ENCODE measurements around the gene PRELP.

The PRELP gene

DNA sequence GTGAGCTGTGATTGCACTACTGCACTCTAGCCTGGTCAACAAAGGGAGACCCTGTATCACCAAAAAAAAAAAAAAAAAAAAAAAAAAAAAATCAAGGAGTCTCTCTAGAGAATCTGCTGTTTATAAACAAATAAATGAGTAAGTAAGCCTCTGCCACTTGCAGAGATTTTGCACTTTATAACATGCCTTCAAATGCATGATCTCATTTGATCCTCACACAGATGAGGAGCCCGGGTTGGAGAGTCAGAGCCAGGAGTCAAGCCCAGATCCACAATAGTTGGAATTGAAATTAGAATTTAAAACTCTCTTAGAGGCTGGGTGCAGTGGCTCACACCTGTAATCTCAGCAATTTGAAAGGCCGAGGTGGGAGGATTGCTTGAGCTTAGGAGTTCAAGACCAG is 4.0 kb downstream of the PRELP start:
- no peak for DNase-seq

DNA sequence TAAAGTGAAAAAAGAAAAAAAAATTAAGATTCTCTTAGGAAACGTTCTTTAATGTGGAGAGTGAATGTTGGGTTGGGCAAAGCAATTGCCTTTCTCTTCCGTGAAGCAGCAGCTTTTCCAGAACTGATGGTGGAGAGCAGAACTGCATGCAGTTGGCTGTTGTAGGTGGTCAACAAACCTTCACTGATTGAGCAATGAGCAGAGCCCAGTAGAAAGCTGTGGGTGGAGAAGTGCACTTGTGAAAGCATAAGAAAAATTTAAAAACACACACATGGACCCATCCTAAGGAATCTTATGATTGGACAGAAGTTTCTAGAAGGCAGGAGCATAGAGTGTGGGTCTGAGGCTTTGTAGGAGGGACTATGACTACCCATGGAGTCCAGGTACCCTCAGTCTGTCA is 4.5 kb downstream of the PRELP start:
- no peak for DNase-seq

DNA sequence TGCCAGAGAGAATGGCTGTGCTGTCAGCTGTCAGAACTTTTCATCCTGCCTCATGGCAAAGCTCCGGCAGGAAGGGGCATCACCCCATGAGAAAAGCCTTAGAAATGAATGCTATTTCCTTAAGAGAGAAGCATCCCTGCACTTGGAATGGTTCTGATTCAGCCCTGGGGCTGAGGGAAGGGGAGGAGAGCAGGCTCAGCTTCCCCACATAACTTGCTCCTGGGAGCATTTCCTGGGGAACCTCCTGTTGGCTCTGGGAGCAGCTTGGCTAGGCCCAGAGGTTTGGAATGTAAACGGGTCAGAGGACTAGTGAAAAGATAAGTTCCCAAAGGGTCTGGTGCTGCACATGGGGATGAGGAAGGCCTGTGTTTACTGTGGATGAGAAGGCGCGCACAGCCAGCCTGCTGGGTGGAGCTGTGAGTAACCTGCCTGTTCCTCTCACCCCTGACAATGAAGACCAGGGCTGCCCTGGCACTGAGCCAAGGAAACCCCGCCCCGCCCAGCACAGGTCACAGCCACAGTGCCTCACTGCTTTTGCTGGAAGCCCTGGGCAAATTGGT is 5.0 kb downstream of the PRELP start:
- peak; percentile 65 for DNase-seq

DNA sequence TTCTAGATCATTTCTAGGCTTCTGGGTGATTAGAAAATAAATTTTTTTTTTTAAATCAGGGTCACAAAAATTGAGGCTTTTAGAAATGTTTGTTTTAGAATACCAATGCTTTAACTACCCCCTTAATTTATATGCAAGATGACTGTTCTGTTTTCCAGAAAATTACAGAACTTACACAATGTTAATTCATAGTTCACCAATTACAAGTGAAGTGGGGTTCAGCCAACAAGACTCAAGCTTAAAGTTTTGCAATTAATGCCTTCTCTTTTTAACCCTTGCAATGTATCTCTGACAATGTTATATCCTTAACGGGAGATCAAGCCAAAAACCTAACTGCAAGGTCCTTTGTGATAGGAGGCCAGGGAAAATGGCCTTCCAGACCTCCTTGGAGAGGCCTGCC is 5.6 kb downstream of the PRELP start:
- DNase-seq = no peak

DNA sequence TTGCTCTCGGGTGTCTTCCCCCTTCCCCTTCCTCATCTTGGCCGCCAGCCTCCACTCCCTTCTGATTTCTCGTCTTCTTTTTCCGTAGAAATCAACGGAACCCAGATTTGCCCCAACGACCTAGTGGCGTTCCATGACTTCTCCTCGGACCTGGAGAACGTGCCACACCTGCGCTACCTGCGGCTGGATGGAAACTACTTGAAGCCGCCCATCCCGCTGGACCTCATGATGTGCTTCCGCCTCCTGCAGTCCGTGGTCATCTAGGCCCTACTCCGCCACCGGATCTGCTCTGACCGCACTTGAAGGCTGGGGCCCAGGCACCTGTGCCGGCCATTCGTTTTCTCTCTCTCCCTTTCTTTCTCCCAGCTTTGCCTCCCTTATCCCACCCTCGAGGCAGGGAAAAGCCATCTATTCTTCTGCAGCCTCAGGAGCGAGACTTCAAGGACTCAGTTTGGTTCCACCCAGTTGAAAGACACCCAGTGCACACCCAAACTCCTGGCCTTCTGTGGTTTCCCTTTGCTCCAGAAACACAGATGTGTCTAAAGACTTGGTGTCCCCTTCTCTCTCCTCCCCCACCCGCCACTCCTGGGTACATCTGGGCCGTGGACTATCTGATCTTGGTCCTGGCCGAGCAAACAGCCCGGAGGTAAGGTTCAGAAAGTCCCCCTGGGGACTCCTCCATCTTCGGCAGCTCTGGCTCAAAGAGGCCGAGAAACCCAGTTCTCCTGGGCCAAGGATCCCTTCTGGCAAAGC is 11.2 kb downstream of the PRELP start:
- no peak for DNase-seq

DNA sequence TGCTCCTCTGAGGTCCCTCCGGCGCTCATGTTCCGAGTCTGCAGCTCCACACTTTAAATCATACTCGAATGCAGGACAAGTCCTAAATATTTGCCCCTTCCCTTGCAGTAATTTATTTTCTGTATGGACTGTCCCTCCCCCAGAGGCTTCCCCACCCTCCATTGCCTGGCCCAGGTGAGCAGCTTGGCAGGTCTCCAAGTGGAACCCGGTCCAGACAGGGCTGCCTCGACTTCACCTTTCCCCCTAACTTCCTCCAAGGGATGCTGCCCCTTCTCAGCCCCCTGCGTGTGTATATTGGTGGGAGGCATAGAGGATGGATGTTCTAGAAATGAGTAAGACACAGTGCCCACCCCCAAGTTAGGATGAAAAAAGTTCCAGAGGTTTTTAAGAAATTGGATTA is 12.9 kb downstream of the PRELP start:
- DNase-seq = no peak

DNA sequence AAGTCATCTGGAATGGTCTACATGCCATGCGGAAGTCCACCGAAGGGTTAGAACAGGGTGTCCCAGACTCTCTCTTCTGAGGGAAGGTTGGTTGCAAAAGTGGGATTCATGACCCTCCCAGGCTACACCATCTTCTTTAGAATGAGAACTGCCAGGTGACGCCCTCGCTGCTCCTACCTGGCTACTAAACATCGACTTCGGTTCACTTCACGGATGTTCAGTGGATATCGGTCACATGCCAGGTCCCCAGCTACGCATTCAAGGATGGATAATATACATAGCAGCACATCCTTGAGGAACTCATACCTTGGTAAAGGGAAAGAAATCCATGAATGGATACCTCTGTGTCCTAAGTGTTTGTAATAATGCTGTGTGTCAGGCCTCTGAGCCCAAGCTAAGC is 15.0 kb downstream of the PRELP start:
- DNase-seq = no peak

DNA sequence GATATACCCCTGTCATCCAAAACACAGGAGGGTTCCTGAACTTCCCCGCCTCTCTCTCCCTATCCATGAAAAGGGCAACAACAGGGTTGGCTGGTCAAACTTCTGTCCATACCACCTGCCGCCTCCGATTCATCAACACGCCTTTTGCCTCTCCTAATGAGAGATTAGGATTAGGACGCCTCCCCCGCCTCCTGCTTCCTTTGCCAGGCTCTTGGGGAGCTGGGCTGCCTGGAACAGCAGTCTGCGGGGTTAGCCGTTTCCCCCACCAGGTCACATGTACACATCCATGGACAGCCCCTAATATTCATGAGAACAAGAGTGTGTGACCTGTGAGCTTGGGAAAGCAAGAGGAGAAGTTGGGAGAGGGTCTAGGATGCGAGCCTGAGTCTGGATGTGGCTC is 16.1 kb downstream of the PRELP start:
- DNase-seq = no peak

DNA sequence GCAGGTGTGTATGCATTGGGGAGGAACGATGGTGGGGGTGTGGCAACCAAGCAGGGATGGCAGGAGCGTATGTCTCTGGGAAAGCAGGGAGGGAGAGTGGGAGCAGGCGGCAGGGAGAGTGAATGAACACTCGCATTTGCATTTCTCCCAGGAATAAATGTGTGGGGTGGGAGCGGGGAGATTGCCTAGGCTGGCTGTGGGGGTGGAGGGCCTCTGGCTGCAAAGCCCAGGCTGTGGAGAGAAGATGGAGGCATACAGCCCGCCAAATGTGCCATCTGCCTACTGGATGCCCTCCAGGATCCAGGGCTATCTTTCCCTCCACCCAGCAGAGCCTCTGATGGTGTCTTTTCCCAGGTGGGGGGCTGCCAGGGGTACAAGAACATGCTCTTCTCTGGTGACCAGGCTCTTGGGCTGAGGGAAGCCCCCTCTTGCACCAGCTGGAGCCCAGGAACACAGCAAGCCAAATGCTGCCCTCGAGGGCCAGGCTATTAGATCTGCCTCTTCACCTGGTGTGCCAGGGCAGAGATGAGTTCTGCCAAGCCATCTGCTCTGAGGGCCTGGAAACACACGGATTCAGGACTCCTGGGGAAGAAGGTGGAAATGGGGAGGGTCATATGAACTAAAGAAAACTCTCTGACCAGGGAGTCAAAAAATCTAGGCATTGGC is 16.6 kb downstream of the PRELP start:
- DNase-seq = no peak

DNA sequence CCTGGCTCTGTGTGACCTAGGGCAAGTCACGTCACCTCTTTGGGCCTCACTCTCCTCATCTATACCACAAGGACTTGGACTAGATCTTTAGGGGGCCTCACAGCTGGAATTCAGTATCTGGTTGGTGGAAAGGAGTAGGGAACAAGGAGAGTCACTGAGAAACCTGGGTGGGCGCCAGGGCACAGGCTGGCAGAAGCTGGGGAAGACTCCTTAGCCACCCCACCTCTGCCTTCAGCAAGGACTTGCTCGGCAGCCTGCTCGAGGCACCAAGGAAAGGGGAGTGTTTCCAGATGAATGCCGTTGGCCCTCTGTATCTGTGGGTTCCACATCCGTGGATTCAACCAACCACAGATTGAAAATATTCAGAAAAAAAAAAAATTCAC is 17.1 kb downstream of the PRELP start:
- DNase-seq = no peak

DNA sequence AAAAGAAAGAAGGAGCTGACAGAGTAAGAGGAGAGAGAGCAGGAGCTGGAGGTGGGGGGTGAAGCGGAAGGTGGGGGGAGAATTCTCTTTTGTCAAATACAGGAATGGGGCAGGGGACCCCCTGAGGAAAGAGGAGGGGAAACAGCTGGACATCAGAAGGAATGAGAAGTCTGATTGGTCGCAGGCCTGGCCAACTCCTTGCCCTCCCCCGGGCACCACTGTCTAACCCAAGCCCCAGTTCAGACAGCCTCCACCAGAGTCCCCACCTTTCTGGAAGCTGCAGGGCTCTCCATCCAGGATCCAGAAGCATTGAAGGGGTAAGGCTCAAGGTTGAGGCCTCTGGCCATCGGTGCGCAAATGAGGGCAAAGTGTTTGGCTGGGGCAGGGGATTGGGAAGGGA is 18.3 kb downstream of the PRELP start, which contains the start of gene OPTC:
OPTC (plus strand) TSS at position 253 of the 400 bp plus-strand sequence. CDS start 1,853 bp downstream, outside the sequence.
- DNase-seq = no peak

DNA sequence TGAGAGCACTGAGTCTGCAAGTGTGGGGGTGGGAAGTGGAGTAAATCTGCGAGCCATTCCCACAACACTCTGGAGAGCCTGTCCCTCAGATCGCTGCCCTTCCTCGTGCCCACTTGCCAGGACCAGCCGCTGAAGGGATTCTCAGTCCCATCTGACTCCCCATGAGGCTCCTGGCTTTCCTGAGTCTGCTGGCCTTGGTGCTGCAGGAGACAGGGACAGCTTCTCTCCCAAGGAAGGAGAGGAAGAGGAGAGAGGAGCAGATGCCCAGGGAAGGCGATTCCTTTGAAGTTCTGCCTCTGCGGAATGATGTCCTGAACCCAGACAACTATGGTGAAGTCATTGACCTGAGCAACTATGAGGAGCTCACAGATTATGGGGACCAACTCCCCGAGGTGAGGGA is 20.2 kb downstream of the PRELP start:
- DNase-seq = no peak

DNA sequence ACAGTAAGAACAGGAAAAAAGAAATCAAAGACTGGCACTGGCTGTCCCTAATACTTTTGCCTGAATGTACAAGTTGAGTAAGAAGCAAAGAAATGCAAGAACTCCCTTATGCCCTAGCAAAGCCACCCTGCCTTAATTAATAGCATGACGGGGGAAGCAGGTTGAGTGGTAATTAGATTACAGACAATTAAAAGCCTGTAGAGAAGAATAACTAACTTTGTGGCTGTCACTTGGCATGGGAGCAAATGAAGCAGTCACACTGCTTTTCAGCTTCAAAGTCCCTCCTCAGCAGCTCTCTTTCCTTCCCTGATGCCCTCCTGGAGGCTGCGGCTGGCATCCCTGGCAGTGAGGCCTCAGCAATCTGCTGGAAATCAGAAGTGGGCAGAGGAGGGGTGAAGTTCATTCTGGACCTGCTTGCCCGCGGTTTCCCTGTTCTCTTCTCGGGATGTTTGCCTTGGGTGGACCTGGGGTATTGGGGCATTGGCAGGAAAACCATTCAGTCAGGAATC is 21.7 kb downstream of the PRELP start:
- DNase-seq = no peak

DNA sequence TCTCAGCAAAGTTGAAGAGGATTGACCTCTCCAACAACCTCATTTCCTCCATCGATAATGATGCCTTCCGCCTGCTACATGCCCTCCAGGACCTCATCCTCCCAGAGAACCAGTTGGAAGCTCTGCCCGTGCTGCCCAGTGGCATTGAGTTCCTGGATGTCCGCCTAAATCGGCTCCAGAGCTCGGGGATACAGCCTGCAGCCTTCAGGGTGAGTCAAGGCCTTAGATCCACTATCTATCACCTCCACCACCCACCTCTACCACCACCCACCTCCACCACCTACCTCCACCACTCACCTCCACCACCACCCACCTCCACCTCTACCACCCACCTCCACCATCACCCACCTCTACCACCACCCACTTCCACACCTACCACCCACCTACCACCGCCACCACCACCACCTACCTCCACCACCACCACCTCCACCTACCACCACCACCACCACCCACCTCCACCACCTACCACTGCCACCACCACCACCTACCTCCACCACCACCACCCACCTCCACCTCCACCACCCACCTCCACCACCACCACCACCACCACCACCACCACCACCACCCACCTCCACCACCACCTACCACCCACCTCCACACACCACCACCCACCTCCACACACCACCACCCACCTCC is 24.2 kb downstream of the PRELP start:
- no peak for DNase-seq

DNA sequence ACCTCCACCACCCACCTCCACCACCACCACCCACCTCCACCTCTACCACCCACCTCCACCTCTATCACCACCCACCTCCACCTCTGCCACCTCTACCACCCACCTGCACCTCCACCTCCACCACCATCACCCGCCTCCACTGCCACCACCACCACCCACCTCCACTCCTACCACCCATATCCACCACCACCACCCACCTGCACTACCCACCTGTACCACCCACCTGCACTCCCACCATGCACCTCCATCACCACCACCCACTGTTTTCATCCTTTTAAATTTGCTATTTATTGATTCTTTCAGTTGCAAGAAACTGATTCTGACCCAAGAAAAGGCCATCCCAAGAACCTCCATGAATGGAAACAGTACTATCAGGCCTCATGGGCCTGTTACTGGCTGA is 24.7 kb downstream of the PRELP start:
- no peak for DNase-seq

DNA sequence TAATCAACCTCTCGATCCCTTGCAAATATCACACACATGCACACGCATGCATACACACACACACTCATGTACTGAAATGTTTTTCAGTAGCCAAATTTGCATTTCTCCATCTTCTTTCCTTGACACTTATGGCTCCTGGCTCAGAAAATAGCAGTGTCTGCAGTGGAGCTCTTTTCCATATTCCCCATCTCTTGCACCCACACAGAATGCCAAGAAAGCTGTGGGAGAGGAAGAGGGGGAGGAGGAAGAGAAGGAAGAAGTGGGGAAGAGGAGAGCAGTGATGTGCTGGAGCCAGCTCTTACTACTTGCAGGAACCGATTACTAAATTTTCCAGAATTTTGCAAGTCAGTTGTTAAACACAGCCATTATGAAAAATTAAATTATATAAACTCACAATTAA is 28.2 kb downstream of the PRELP start:
- DNase-seq = no peak

DNA sequence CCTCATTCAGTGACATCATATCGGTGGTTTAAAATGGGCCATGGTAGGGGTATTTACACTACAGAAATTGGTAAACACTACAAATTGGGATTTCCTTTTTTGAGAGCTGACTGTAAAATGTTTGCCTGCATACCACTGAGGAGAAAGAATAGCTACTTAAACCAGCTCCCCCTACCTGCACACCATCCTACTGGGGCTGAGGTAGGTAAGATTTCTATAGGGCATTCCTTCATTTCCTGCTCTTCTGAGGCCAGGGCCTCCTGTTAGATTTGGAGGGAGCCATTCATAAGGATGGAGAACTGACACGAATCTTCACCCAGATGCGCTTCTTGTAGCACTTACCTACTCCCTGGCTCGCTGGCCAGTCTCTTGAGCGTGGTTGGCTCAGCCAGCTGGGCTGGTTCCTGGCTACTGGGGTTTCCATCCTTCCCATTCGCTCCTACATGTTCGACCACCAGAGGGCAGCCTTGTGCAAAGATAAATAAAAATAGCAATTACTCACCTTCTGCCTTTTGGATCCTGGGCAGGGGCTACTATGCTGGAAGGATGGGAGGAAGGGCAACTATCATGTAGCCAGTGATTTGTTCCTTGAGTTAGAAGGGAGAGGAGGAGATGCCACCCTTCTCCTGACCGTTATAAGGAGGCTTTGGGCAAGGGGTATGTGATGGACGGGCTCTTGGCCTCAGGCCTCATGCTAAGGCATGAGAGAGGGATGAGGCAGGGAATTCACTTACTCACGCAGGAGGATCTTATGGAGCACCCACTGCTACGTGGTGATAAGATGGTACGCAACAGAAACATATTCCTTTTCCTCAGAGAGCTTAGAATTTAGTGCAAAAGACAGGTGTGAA is 29.0 kb downstream of the PRELP start:
- DNase-seq = peak; percentile 85

DNA sequence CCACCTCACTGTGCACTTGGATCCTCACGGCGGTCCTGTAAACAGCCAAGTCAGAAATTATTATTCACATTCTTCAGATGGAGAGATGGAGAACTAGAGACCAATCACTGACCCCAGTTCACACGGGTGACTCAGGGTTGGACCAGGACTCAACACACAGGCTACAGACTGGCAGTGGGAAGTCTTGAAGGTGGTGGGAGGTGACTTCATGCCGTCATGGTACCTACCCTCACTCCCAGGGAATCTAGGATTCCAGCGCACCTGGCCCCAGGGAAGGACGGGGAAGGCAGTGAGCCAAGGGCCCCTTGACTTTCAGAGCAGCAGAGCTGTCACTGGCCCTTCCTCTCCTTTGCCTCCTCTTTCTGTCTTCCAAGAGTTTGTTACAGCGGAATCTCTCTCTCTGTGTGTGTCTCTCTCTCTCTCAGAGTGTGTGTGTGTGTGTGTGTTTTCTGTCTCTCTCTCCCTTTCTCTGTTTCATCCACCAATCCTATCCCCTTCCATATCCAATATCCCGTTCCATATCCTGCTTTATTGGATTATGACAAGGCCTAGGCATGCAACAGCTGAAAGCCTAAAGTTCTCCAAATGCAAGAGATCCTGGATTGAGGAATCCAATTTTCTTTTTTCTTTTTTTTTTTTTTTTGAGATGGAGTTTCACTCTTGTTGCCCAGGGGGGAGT is 30.1 kb downstream of the PRELP start:
- DNase-seq = no peak

DNA sequence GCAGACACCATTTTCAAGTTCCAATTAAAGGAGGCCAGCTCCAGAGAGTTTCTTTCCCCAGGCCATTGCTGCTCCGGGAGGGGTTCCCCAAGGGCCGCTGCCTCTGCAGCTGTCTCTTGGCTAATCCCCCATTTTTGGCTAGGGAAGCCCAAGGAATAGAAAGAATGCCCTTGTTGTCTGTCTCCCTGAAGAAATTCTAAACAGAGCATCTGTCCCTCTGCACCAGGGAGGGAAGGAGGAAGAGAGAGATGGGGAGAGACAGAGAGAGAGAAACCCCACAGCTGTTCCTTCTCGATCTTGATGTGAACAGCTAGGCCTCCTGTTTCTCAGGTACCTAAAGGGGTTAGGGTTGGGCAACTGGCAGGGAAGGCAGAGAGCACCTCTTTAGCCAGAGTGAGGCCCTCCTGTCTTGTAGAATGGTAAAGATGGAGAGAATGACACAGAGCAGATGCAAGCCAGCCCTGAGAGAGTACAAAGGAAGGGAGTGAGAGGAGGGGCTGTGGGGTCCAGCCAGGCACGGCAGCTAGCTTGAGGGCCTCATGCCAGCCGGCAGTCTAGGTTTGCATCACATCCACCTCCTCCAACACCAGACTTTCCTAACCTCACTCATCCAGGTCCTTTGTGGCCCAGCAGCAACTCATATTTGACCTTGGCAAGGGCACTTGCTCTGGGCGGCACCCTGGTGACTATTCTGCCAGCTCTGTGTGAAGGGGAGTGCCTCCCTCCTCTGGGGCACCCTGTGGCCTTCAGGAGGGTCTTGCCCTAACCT is 31.4 kb downstream of the PRELP start:
- no peak for DNase-seq

DNA sequence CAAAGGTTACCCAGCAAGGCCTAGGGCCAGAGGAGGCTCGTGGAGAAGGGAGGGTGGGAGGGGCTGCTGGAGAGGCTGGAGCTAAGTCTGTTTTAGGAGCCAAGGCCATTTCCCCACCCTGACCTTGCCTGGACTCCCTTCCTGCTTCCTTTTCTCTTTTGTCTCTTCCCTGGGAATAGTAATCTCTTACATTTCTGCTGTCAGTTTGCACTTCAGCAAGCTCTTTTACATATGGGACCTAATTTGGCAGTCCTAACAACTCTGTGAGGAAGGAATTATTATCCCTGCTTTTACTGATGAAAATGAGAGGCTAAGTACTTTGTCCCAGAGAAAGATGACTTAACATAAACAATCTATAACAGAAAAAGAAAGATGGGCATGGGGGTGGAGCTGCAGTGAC is 32.2 kb downstream of the PRELP start:
- DNase-seq = no peak

DNA sequence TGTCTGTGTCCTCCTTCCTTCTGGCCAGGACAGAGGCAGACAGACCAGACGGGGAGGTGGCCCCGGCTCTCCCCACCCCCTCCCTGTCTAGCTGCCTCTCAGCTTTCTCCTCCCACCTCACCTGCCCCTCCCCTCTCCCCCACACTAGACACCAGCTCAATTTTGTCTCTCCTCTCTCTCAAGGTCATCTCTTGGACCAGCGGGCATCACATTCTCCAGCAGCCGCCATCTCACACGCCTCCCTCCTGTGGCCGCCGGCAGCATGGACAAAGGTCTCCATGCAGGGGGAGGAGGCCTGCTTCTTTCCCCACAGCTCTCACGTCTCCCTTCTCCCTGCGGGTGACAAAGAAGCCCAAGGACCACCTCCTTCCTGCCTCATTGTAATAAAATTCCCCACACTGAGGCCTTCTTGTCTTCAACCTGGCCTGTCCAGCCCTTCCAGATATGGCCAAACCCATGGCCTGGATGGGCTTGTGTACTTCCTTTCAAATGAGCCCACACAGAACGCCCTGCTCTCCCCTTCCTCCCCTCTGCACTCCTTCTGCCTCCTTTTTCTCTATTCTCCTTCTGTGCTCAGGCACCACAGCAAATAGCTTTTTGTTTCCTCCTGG is 33.0 kb downstream of the PRELP start:
- DNase-seq = no peak

Data from stimulated activated CD4-positive, alpha-beta T cell treated with anti-CD3 and anti-CD28 coated beads, Interleukin-15, amount 100 ng/mL, for 24 hours (primary cell).